Measurements from ENCODE around the gene ETNK2.

Gene ETNK2

DNA sequence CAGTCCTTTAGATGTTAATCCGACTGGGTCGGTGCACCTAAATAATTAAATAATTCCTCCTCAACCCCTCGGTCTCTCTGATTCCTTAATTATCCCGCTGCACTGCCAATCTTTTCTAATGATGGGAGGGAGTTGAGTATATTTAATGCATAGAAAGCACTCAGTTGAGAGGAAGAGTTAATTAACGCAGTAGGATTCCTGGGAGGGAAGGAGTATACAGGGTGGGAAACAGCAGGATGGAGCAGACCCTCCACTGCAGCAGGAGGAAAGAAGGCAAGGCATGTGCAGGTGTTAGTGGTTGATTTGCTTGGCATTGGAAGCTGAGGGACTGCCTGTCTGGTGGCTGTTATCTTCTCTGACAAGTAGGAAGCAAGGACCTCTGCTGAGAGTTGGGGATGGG is 24.2 kb upstream of the ETNK2 start:
- DNase-seq (ENCODE audit: low spot score) = no peak

DNA sequence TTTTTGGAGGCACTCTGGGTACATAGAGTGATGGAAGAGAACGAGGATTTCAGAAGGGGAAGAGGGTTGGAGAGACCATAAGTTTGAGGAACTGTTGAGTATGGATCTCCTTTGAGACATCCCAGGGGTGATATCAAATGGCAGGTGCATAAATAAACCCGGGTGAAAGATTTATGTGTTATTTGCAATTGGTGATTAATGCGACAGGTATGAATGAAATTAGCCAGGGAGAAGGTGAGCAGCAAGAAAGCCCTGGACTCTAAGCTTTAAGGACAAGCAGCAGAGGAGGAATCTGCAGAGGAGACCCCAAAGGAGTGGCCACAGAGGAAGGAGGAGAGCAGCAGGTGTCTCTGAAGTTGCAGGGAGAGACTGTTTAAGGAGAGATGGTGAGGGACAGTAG is 23.1 kb upstream of the ETNK2 start:
- DNase-seq (ENCODE audit: low spot score) = no peak

DNA sequence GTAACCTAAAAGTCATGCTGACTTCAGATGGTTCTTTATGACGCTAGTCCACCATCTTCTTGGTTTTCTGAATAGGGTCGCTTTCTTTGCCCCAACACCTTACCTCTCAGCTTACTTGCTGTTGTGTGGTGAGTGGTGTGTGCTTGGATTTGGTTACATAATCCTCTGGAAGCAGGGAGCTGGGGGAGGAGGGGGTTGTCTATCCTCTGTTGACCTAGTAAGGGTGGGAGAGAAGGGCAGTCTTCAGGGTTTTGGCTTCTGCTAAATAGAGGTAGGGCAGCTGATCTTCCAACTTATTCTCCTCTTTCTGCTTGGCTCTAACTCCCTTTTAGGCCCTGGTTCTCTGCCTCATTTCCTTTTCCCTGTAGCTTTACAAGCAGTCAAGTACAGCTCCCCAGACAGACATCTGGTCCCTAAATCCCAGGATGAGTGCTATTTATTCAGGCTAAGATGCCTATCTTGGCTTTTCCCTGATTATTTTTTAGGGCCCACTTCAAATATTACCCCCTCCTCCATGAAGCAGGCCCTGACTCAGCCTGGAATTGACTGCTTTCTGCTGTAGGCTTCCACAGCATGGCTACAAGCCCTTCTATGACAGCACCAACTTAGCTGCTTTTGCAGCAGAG is 20.7 kb upstream of the ETNK2 start:
- DNase-seq (ENCODE audit: low spot score) = no peak

DNA sequence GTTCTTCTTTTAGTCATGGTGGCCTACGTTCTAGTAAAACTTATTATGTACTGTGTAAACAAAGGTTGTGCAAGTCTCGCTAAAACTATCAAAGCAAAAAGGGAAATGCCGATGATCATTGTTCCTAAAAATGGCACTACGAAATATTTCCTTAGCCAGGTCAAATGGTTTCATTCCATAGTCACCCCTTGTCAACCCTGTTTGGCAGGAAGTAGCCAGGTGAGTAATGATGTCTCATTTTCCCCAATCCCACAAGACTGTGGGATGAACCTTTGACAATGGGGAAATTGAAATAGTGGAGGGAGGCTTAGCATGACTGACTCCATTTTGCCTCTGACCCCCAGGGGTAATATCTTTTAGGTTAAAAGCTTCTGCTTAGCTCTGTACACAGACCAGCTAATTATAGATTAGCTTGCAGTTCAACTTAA is 19.9 kb upstream of the ETNK2 start:
- no peak for DNase-seq (ENCODE audit: low spot score)

GRCh38 chr1:204170494-204171155 is 18.8 kb upstream of the ETNK2 start:
- DNase-seq (ENCODE audit: low spot score) = no peak

DNA sequence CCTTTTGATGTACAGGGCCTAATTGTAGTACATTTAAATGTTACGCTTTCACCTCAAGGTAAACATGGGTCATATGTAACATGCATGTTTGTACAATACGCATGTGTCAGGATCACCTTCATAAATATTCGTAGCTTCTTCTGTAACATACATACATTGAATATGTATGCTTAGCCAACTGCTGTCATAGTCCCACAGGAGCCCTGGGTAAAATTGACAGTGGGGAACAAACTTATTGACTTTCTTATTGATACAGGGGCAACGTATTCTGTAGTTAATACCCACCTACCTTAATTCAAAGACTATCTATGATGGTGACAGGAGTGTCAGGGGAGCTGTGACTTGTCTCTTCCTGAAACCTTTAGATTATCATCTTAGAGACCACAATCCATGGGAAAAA is 18.0 kb upstream of the ETNK2 start:
- no peak for DNase-seq (ENCODE audit: low spot score)

DNA sequence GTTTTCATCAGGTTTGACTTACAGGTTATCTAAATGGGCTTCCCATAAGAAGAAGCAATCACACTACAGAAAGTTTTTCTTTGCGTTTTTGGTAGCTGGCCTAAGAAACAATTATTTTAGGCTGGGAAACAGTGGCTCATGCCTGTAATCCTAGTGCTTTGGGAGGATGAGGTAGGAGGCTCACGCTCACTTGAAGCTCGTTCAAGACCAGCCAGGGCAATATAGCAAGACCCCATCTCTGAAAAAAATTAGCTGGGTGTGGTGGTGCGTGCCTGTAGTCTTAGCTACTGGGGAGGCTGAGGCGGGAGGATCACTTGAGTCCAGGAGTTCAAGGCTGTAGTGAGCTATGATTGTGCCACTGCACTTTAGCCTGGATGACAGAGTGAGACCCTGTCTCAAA is 15.9 kb upstream of the ETNK2 start:
- no peak for DNase-seq (ENCODE audit: low spot score)

DNA sequence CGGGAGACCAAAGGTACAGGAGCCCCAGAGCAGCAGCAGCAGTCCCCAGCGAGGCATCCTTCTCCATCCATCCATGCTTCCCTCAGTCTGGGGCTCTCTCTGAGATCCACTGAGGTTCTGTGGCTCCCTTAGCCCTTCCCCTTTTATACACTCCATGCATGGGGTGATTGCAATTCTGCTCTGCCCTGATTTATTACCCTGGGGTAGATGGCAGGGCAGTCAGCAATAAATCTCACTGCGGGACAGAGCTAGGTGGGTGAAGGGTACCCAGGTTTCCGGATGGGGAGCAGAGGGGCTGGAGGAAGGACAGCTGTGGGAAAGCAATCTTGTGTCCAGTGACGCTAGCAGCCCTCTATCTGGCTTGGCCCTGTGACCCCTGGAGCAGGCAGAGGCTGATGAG is 14.4 kb upstream of the ETNK2 start, which contains the start of gene REN:
Gene REN (minus strand): TSS at position 119 of the 400 bp plus-strand sequence. CDS start 44 bp downstream, at position 75.
- DNase-seq (ENCODE audit: low spot score) = no peak

DNA sequence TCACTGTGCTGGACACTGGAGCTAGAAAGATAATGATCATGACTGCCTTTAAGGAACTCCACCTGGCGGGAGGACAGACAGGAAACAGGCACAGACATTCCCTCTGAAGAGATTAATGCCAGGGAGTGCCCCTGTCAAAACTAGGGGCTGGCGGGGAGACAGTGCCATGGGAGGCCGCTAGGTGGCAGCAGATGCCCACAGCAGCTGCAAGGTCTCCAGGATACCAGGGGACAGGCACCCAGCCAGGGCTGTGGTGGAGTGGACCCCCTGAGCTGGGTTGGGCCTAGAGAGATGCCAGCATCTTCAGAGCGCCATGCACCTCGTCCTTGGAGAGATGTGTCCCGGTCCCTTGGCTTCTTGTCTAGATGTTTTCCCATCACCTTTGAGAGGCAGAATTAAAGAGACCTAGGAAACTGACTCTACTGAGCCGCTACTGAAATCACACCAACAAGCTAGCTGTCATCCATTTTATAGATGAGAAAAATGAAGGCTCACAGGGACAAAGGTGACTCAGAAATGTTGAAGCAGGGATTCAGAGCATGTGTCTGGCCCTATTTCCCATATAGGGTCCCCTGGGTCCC is 10.7 kb upstream of the ETNK2 start:
- DNase-seq (ENCODE audit: low spot score) = peak; percentile 88

DNA sequence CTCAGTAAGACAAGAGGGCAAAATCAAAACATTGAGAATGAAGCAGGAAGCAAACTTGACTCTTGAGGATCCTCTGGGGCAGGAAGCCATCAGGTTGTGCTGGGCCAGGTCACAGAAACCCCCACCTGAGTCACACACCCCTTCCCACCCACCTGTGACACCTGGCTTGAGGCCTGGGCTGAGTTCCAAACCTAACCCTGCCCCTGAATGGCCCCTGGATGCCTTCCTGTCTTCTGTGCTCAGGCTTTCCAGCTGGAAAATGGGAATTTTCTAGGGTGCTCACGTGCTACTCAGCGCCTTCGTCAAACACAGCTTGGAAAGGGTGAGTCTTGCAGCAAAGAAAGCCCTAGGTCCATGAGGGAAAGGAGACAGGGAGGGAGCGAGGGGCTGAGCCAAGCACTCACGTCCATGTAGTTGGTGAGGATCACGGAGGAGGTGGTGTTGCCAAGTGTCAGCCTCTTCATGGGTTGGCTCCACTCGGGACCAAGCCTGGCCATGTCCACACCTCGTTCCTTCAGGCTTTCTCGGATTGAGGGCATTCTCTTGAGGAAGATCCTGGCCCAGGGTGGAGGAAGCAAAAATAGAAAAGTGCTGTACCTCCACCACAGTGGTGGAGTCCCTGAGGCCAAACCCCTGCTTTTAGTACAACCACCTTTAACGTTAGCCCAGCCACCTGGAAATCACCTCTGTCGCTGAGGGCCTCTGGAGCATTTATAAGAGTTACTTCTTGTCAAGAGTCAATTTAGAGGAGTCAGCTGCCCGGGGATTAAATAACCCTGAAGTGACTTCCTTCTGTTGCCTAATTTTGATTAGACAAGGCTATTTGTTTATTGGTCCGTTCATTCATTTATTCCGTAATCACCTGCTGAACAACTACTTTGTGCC is 10.0 kb upstream of the ETNK2 start:
- DNase-seq (ENCODE audit: low spot score) = no peak

- DNase-seq (ENCODE audit: low spot score) = no peak
Measured at GRCh38 chr1:204157962-204158361, 6.1 kb upstream of the ETNK2 start.

GRCh38 chr1:204155881-204156280 is 4.0 kb upstream of the ETNK2 start:
- DNase-seq (ENCODE audit: low spot score) = no peak

GRCh38 chr1:204154568-204155255 is 2.9 kb upstream of the ETNK2 start:
- DNase-seq (ENCODE audit: low spot score) = no peak

DNA sequence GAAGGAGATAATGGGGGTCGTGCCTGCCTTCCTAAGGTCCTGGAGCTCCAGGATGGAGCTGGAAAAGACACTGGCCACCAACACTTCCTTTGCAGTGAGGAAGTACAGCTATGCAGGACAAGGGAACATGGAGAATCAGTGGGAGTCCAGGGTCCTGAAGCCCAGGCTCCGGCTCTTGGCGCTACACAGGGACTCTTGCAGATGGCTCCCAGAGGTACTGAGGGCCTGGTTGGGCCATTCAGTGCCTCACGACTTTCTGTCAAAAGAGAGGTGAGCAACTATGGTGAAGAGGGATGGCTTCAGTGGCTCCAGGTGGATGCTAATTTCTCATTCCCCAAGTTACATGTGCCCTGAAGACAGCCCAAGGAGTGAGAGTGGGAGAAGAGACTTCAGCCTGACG is 1.8 kb upstream of the ETNK2 start:
- no peak for DNase-seq (ENCODE audit: low spot score)

GRCh38 chr1:204152310-204153044 is 633 bp upstream of the ETNK2 start:
- no peak for DNase-seq (ENCODE audit: low spot score)

DNA sequence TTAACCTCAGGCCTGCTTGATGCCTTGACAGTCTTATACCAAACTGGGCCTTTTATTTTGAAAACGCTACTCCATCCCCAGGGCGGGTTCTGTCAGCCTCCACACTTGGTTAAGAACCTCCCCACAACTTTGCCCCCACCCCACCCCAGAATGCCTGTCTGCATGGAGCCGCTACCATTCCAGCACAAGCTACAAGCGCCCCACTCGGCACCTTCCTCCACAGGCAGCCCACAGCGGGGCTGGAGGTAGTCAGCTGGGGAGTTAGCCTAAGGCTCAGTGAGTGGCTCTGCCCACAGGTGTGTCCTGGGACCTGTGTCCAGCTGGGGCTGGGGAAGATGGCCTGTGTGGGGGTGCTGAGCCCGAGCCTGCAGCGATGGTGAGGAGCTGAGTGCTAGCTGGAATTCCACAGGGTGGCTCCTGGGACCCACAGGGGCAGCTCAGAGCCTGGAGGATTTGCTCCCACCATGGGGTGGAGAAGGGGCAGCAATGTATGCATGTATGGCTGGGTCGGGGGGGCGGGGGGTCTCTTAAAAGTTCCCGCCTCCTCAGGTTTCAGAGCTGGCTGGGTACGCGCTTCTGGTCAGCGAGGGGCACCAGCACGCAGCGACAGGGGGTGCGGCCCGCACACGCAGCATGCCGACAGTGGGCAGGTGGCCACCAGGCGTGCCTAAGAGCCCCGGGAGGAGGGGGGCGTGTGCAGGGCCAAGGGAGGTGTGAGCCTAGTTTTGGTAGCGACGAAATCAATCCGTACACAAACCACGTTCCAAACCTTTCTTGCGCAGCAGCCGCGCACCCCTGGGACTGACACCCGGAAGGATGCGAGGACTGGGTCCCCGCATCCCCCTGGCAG is 917 bp downstream of the ETNK2 start:
- DNase-seq (ENCODE audit: low spot score) = no peak

- no peak for DNase-seq (ENCODE audit: low spot score)
Measured at GRCh38 chr1:204149635-204150565, 1.9 kb downstream of the ETNK2 start.

DNA sequence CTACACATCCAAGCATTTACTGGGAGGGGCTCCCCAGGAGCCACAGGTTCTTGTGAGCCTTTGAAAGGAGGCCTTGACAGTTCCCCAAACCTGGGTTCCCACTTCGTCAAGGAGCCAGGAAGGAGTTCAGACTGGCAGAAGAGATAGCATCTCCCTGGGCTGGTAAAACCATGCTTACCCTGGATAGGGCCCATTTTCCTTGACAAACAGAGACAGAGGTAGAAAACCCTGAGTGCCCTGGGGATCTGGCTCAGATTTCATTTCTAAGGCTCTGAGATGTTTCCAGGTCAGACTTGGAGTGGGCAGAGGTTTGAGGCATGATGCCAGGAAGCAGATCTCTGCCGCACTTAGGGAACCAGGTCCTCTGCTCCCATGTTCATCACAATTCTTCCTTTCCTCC is 2.7 kb downstream of the ETNK2 start:
- DNase-seq (ENCODE audit: low spot score) = no peak
